Kidney glomerular epithelial cell (primary cell): Measurements from ENCODE around the gene MZT2A.
"Not testable (repeated sequence)": the region's sequence is repeated elsewhere in the genome, so short reads cannot be mapped to it uniquely, and the experiment has no call there.

Experiments used
- DNase-seq: peaks from one replicate; lab custom pipeline; 2025; lab: John Stamatoyannopoulos, UW

Gene MZT2A

DNA sequence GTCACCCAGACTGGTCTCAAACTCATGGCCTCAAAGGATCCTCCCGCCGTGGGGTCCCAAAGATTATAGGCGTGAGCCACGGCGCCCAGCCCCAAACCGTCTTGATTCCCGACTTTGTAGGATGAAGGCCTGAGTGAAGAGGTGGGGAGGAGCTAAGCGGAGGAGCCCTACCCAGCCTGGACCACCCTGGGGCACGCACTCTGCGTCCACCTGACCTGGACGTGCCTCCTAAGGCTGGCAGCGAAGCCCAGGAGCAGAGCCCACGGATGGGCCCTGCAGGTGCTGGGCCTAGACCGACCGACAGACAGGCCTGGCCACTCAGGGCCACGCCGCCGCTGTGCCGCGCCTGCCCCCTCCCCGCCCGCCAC, 744 bp downstream of the MZT2A start:
- not testable (repeated sequence) for DNase-seq

GRCh38 chr2:131490616-131491468, 1.4 kb downstream of the MZT2A start:
- not testable (repeated sequence) for DNase-seq

DNA sequence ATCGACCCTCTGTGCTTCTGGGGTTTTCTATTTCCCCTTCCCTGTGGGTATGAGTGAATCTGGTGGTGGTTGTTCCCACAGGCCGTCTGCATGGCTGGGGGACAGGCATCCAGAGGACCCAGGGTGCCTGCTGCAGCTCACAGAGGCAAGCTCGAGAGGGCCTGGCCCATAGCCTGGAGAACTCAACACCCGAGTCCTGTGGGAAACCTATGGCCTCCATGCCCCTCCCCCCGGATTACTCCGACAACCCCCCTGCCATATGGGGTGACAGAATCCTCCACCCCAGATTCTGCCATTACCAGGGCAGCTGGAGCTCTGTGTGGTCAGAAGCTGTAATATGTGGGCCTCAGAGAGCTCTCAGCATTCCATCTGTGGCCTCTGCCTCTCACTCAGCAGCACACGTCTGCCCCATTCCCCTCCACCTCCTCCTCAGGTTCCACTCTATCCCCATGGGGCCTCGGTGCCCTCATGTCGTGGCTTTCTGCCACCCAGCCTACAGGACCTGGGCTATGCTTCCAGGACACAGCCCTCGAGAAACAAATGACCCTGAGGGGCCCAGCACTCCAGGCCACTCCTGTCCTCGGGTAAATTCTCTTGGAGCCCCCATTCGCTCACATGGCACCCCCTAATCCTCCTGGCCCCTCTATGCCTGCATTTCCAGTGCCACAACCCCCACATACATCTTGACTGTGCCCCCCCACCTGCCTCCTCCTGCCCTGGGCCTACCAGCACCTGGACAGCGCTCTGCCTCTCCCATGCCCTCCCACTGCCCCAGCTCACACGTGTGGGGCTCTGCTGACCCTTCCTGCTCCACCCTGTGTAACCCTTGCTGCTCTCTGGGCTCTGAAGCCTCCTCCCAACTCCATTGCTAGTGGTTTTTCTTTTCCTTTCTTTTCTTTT, 3.6 kb downstream of the MZT2A start:
- no peak for DNase-seq

GRCh38 chr2:131486201-131486902, 5.8 kb downstream of the MZT2A start:
- not testable (repeated sequence) for DNase-seq

GRCh38 chr2:131484906-131485460, 7.2 kb downstream of the MZT2A start:
- not testable (repeated sequence) for DNase-seq

DNA sequence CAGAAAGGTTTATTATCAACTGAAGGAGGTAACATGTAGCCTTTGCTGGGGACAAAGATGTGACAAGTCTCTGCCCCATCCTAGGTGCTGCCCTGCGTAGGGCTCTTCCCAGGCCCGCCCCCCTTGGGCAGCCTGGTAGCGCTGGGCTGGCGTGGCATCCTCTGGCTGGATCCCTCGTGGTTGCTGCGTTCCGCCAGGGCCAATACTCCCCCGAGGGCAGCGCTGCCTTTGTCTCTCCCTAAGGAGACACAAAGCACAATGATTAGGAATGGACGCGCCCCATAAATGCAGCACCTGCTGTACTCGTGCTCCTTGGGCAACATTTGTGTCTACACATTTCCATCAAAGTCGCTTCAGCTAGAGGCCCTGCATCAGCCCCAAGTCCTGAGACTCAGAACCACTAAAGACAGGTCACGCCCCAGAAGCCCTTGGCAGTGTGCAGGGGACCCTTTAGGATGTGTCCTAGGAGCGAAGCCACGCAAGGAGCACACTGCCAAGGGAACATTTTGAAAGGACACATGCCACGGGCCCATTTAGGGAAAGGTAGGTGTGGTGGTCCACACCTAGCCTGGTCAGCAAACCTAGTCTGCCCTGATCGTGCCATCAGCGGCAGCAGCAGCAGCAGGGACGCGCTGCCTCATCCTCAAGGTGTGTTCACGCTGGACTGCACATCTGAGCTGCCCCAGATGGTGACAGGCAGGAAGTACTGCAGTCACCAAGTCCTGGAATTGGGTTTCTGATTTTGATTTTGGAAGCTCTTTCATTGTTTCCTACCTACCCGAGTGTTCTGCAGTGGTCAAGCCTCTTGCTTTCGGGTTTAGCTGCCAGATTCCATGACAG, 8.0 kb downstream of the MZT2A start:
- not testable (repeated sequence) for DNase-seq

DNA sequence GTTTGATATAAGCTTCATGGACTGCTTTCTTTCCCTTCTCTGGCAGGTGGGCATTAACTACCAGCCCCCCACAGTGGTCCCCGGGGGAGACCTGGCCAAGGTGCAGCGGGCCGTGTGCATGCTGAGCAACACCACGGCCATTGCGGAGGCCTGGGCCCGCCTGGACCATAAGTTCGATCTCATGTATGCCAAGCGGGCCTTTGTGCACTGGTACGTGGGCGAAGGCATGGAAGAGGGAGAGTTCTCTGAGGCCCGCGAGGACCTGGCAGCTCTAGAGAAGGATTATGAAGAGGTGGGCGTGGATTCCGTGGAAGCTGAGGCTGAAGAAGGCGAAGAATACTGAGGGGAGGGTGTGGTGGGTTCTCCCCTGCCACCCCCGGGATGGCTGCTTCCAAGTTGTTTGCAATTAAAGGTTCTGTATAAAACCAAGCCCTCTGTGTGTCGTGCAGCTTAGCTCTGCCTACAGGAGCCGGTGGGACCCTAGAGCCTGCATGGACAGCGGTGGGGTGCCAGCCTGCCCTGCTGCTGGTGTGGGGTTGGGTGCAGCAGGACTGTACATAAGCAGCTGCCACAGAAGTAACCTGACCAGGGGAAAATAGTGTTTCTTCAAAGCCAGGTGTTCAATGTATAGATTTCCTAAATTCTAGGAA, 9.6 kb downstream of the MZT2A start:
- not testable (repeated sequence) for DNase-seq

DNA sequence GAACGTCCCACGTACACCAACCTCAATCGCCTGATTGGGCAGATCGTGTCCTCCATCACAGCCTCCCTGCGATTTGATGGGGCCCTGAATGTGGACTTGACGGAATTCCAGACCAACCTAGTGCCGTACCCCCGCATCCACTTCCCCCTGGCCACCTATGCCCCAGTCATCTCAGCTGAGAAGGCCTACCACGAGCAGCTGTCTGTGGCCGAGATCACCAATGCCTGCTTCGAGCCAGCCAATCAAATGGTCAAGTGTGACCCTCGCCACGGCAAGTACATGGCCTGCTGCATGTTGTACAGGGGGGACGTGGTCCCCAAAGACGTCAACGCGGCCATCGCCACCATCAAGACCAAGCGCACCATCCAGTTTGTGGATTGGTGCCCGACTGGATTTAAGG, 11.8 kb downstream of the MZT2A start:
- DNase-seq, result not testable (repeated sequence)

DNA sequence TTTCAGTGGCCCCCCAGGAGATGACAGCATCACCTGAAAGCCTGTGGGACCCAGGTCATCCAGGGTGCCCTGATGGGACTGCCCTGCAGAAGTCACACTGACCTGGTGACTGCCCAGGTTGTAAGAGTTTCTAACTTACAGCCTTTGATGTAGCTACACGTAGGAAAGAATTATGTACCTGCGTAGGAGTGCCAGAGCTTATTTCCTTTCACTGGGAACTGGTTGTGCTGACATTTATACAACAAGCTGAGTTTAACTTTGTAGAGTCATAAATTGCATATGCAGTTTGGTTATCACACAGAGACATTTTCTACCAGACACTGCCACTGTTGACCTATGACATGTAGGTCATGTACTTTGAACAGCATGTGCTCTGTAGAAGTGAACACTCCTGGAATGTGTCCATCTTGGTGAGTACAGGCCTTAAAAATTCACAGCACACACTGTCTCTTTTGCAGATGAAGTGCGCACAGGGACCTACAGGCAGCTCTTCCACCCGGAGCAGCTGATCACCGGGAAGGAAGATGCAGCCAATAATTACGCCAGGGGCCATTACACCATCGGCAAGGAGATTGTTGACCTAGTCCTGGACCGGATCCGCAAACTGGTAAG, 13.2 kb downstream of the MZT2A start:
- DNase-seq, result not testable (repeated sequence)

GRCh38 chr2:131478074-131478849, 13.9 kb downstream of the MZT2A start:
- DNase-seq, result not testable (repeated sequence)

DNA sequence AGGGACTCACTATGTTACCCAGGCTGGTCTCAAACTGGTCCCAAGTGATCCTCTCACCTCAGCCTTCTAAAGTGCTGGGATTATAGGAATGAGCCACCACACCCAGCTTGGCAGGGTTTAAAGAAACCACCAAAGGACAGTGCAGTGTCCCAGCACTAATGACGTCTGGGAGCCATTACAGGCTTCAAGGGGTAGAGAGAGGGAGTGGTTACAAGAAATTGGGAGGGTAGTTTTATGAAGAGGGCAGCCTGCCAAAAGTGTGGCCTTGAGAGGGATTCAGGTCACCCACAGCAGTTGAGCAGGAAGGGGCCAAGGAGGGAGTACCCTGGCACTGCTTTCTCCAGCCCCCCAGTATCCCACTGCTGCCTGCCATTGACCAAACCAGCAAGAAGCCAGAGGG, 15.0 kb downstream of the MZT2A start:
- not testable (repeated sequence) for DNase-seq

GRCh38 chr2:131476363-131476762, 15.8 kb downstream of the MZT2A start:
- DNase-seq, result not testable (repeated sequence)

GRCh38 chr2:131475831-131476230, 16.4 kb downstream of the MZT2A start, which contains the start of gene TUBA3D:
Gene TUBA3D, plus strand, starts transcription at chr2:131476119. Its CDS starts 81 bp downstream, at chr2:131476200.
- DNase-seq, result no peak

GRCh38 chr2:131473266-131473665, 18.9 kb downstream of the MZT2A start:
- not testable (repeated sequence) for DNase-seq

- DNase-seq, result not testable (repeated sequence)
These were observed 20.6 kb downstream of the MZT2A start for GRCh38 chr2:131471624-131472023.

GRCh38 chr2:131470944-131471343, 21.3 kb downstream of the MZT2A start:
- not testable (repeated sequence) for DNase-seq

GRCh38 chr2:131467722-131468121, 24.5 kb downstream of the MZT2A start:
- not testable (repeated sequence) for DNase-seq

DNA sequence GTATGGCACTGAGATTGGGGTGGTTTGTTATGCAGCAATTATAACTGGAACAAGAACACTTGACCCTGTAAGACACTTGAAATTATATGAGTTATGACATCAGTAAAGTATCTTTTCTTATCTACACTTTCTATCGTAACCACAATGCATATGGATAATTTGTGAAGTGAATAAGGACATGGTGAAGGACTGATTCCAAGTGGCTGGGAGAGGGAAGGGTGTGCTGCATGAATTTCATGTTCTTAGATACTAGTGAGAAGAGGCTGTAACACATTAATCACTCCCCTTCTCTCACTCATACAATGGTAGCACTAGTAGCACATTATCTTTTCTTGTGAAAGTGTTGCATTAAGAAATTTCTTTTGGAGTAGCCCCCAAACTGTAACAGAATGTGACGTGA, 37.3 kb downstream of the MZT2A start:
- not testable (repeated sequence) for DNase-seq
